GM08714 (cell line): ENCODE measurements around the gene TEX19.
"Not testable (repeated sequence)": the region's sequence is repeated elsewhere in the genome, so short reads cannot be mapped to it uniquely, and the experiment has no call there.

Experiments
- H3K4me3 ChIP-seq: fragments of 200-500 bp; sonication (Bioruptor generic); 2 replicates; pipeline ENCODE4 v1.5.1; 2014; ENCODE audit warnings: mild to moderate bottlenecking, low read length, inconsistent platforms
- ZNF274 ChIP-seq: IDR thresholded peaks from 2 replicates; pipeline ENCODE4 v1.6.1; 2012; ENCODE audit warnings: mild to moderate bottlenecking, low read depth, low read length

TEX19 gene

GRCh38 chr17:82370471-82371332 lies 11.7 kb downstream of the TEX19 start:
- H3K4me3 ChIP-seq: peak overlapping the region; percentile 20; the same call in 1 of the 2 replicates
- no peak for TF ChIP-seq ZNF274

- peak within 1 kb of the TSS; percentile 25; the same call in 1 of the 2 replicates for H3K4me3 ChIP-seq
- no peak for TF ChIP-seq ZNF274
These were observed 12.5 kb downstream of the TEX19 start, which contains the start of gene UTS2R for GRCh38 chr17:82371333-82372248. Gene UTS2R, plus strand, starts transcription at chr17:82371765. Its CDS starts 2,560 bp downstream, at chr17:82374325.

GRCh38 chr17:82372249-82373071 lies 13.4 kb downstream of the TEX19 start:
- H3K4me3 ChIP-seq: peak overlapping the region; percentile 25; the same call in 1 of the 2 replicates

GRCh38 chr17:82373072-82373452 lies 14.0 kb downstream of the TEX19 start:
- not testable (repeated sequence) for H3K4me3 ChIP-seq

More at GRCh38 chr17:82372249-82373071, 13.4 kb downstream of the TEX19 start:
- TF ChIP-seq ZNF274: no peak

GRCh38 chr17:82373731-82374625 lies 14.9 kb downstream of the TEX19 start:
- no peak for TF ChIP-seq ZNF274
- H3K4me3 ChIP-seq: no peak overlapping the region

GRCh38 chr17:82374626-82375331 lies 15.7 kb downstream of the TEX19 start:
- no peak for TF ChIP-seq ZNF274
- no peak overlapping the region for H3K4me3 ChIP-seq

- H3K4me3 ChIP-seq: no peak overlapping the region
- TF ChIP-seq ZNF274: no peak
These were observed 16.5 kb downstream of the TEX19 start for GRCh38 chr17:82375359-82376041.

GRCh38 chr17:82376042-82376730 lies 17.1 kb downstream of the TEX19 start:
- no peak for TF ChIP-seq ZNF274
- H3K4me3 ChIP-seq: no peak overlapping the region

- not testable (repeated sequence) for H3K4me3 ChIP-seq
These were observed 18.2 kb downstream of the TEX19 start for GRCh38 chr17:82377294-82377693.

- H3K4me3 ChIP-seq: no peak overlapping the region
- no peak for TF ChIP-seq ZNF274
These were observed 19.1 kb downstream of the TEX19 start for GRCh38 chr17:82377924-82378740.

- H3K4me3 ChIP-seq: no peak overlapping the region
- no peak for TF ChIP-seq ZNF274
These were observed 19.6 kb downstream of the TEX19 start for GRCh38 chr17:82378741-82379021.
